ENCODE measurements around the gene DNAJC27. TPM values are rescaled to one million over a fixed set of nuclear protein-coding genes. Genes with fewer than 3 reads are reported as not detected.
A peak's percentile ranks its signal among the peaks of the same experiment; 100 is the strongest.

DNAJC27 gene
- total and polyA plus RNA-seq, 2 of the 13 experiments (the other 11 are each of a cell fraction or from before 2014, with no cell fraction given) = 3.1 to 3.7 TPM

- TF ChIP-seq HNF1B (CRISPR knock-in tag; IDR thresholded peaks at IDR 0.05) = peak; percentile 92
- TF ChIP-seq ZBTB42 (CRISPR knock-in tag; IDR thresholded peaks at IDR 0.05) = no peak
- TF ChIP-seq ZNF567 (CRISPR knock-in tag; IDR thresholded peaks at IDR 0.05; ENCODE audit: borderline replicate concordance) = no peak
- peak; percentile 93 to 94 for TF ChIP-seq HMGXB4 (CRISPR knock-in tag; IDR thresholded peaks at IDR 0.05; ENCODE audit: borderline replicate concordance in 1 of 2, low read depth in 1 of 2)
- TF ChIP-seq ARNTL (CRISPR knock-in tag; IDR thresholded peaks at IDR 0.05) = peak; percentile 57
- TF ChIP-seq, protein P1, sequence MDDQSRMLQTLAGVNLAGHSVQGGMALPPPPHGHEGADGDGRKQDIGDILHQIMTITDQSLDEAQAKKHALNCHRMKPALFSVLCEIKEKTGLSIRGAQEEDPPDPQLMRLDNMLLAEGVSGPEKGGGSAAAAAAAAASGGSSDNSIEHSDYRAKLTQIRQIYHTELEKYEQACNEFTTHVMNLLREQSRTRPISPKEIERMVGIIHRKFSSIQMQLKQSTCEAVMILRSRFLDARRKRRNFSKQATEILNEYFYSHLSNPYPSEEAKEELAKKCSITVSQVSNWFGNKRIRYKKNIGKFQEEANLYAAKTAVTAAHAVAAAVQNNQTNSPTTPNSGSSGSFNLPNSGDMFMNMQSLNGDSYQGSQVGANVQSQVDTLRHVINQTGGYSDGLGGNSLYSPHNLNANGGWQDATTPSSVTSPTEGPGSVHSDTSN (CRISPR knock-in tag; IDR thresholded peaks at IDR 0.05; ENCODE audit: borderline replicate concordance) = peak; percentile 92; the same call in 1 of the 2 replicates
- TF ChIP-seq HOXA3 (CRISPR knock-in tag; IDR thresholded peaks at IDR 0.05) = peak; percentile 97
- TF ChIP-seq ZNF782 (CRISPR knock-in tag; IDR thresholded peaks at IDR 0.05; ENCODE audit: borderline replicate concordance) = peak; percentile 86
- TF ChIP-seq PCBP2 (optimal IDR thresholded peaks at IDR 0.05; ENCODE audit: low read depth, low read length, poor library complexity, severe bottlenecking) = no peak
- TF ChIP-seq ZNF672 (CRISPR knock-in tag; IDR thresholded peaks at IDR 0.05) = no peak
- TF ChIP-seq ZFP91 (CRISPR knock-in tag; IDR thresholded peaks at IDR 0.05; ENCODE audit: borderline replicate concordance) = peak; percentile 91
- no peak for TF ChIP-seq CC2D1A (CRISPR knock-in tag; IDR thresholded peaks at IDR 0.05)
- TF ChIP-seq ZBTB10 (CRISPR knock-in tag; IDR thresholded peaks at IDR 0.05; ENCODE audit: borderline replicate concordance) = peak; percentile 69
- TF ChIP-seq ZFYVE20 (CRISPR knock-in tag; IDR thresholded peaks at IDR 0.05; ENCODE audit: borderline replicate concordance, low read depth) = no peak
- TF ChIP-seq, protein P2, sequence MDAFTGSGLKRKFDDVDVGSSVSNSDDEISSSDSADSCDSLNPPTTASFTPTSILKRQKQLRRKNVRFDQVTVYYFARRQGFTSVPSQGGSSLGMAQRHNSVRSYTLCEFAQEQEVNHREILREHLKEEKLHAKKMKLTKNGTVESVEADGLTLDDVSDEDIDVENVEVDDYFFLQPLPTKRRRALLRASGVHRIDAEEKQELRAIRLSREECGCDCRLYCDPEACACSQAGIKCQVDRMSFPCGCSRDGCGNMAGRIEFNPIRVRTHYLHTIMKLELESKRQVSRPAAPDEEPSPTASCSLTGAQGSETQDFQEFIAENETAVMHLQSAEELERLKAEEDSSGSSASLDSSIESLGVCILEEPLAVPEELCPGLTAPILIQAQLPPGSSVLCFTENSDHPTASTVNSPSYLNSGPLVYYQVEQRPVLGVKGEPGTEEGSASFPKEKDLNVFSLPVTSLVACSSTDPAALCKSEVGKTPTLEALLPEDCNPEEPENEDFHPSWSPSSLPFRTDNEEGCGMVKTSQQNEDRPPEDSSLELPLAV (CRISPR knock-in tag; conservative IDR thresholded peaks at IDR 0.05; ENCODE audit: low read depth) = no peak
- peak; percentile 88 for TF ChIP-seq MEF2D (CRISPR knock-in tag; IDR thresholded peaks at IDR 0.05)
These were observed at the start of gene DNAJC27 (continued) for GRCh38 chr2:24971536-24972314.
